CD4-positive, alpha-beta T cell treated with Interleukin-2 at 100 ng/mL for 4 hours (primary cell): ENCODE data around the gene NALF2.

Experiments
- DNase-seq: peaks from one replicate; pipeline ENCODE4 v3.0.0-alpha.2; 2020; ENCODE audit warnings: low spot score

NALF2 gene

GRCh38 chrX:69503782-69504625 is at the start of gene NALF2:
NALF2 (plus strand) TSS chrX:69504326; CDS start chrX:69505283, 957 bp downstream.
- DNase-seq = peak; percentile 2

GRCh38 chrX:69457756-69458155 is 46.4 kb upstream of the NALF2 start:
- no peak for DNase-seq

GRCh38 chrX:69466546-69466945 is 37.6 kb upstream of the NALF2 start:
- no peak for DNase-seq

GRCh38 chrX:69469975-69470374 is 34.2 kb upstream of the NALF2 start:
- no peak for DNase-seq

- no peak for DNase-seq
Measured at GRCh38 chrX:69489625-69490024, 14.5 kb upstream of the NALF2 start.

GRCh38 chrX:69493193-69493592 is 10.9 kb upstream of the NALF2 start:
- DNase-seq = peak; percentile 19

GRCh38 chrX:69493766-69494165 is 10.4 kb upstream of the NALF2 start:
- no peak for DNase-seq

- no peak for DNase-seq
Measured at GRCh38 chrX:69496183-69496582, 7.9 kb upstream of the NALF2 start.

- no peak for DNase-seq
Measured at GRCh38 chrX:69501429-69501828, 2.7 kb upstream of the NALF2 start.

- no peak for DNase-seq
Measured at GRCh38 chrX:69503228-69503781, 821 bp upstream of the NALF2 start.

GRCh38 chrX:69504626-69505612 is 793 bp downstream of the NALF2 start:
- DNase-seq = no peak

- DNase-seq = no peak
Measured at GRCh38 chrX:69505772-69506616, 1.9 kb downstream of the NALF2 start.

- no peak for DNase-seq
Measured at GRCh38 chrX:69506617-69507499, 2.7 kb downstream of the NALF2 start.

GRCh38 chrX:69507500-69507789 is 3.3 kb downstream of the NALF2 start:
- no peak for DNase-seq

GRCh38 chrX:69508610-69509009 is 4.5 kb downstream of the NALF2 start:
- no peak for DNase-seq

GRCh38 chrX:69510137-69510715 is 6.1 kb downstream of the NALF2 start:
- DNase-seq = no peak

- DNase-seq = no peak
Measured at GRCh38 chrX:69510914-69511513, 6.9 kb downstream of the NALF2 start.

GRCh38 chrX:69522052-69522451 is 17.9 kb downstream of the NALF2 start:
- DNase-seq = no peak

GRCh38 chrX:69523314-69523713 is 19.2 kb downstream of the NALF2 start:
- no peak for DNase-seq

- no peak for DNase-seq
Measured at GRCh38 chrX:69524781-69525363, 20.7 kb downstream of the NALF2 start.
